ENCODE results near the gene PLEKHA7.

DNA sequence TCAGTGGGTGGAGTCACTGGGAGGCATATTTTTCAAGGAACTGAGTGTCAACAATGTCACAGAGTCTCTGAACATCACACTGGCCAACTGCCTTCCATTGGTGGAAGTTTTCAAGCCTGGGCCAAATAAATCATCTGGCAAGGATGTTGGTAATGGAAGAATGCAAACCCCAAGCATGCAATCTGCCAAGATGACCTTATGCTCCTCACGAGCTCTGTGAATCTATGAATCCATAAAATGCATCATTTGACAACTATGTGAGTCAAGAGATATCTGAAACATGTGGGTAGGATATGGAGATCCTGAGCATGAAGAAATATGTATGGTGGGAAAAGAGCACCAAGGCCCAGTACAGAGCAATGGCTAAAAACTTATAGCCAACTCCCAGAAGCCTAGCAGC, 122.2 kb downstream of the PLEKHA7 start:
- TF ChIP-seq EZH2 (IDR thresholded peaks at IDR 0.05; ENCODE audit: insufficient read depth, poor library complexity, severe bottlenecking) (no peak), EZH2phosphoT487 (IDR thresholded peaks at IDR 0.05; ENCODE audit: insufficient read depth, low read depth) (no peak)
